Measurements from ENCODE around the gene FBXO21.

- TF ChIP-seq CTCF (IDR thresholded peaks at IDR 0.05) (no peak), POLR2AphosphoS5 (IDR thresholded peaks at IDR 0.05; ENCODE audit: low read depth, low read length) (no peak)
Measured at GRCh38 chr12:117231750-117232149, 41.5 kb upstream of the FBXO21 start.
